H9 (cell line): ENCODE data around the gene C19orf81. TPM values are rescaled to one million over a fixed set of nuclear protein-coding genes. Genes with fewer than 3 reads are reported as not detected.

Experiments
- DNase-seq: peaks from one replicate; pipeline ENCODE4 v3.0.0-alpha.2; 2017
- H2AFZ ChIP-seq: one replicate; pipeline ENCODE4 v1.6.1; 2013; ENCODE audit warnings: mild to moderate bottlenecking, low read length, control low read depth, moderate library complexity
- H2AK5ac ChIP-seq: 2 replicates; pipeline ENCODE4 v1.6.1; 2013; ENCODE audit warnings: low read length, control low read depth, mixed read lengths; ENCODE audit not compliant: insufficient read length
- H2BK120ac ChIP-seq: one replicate; pipeline ENCODE4 v1.6.1; 2013; ENCODE audit warnings: low read depth, mild to moderate bottlenecking, low read length, control low read depth, inconsistent platforms; ENCODE audit not compliant: poor library complexity, severe bottlenecking
- H2BK12ac ChIP-seq: 2 replicates; pipeline ENCODE4 v1.6.1; 2013; ENCODE audit warnings: low read length, control low read depth, mixed read lengths, low read depth; ENCODE audit not compliant: insufficient read length
- H2BK15ac ChIP-seq: 2 replicates; pipeline ENCODE4 v1.6.1; 2013; ENCODE audit warnings: low read depth, low read length, control low read depth
- H2BK20ac ChIP-seq: one replicate; pipeline ENCODE4 v1.6.1; 2013; ENCODE audit warnings: low read depth, mild to moderate bottlenecking, low read length, control low read depth, inconsistent platforms; ENCODE audit not compliant: poor library complexity, severe bottlenecking
- H2BK5ac ChIP-seq: 2 replicates; pipeline ENCODE4 v1.6.1; 2013; ENCODE audit warnings: low read length, control low read depth, mixed read lengths; ENCODE audit not compliant: insufficient read length
- H3K14ac ChIP-seq: 2 replicates; pipeline ENCODE4 v1.6.1; 2013; ENCODE audit warnings: low read length, control low read depth; ENCODE audit not compliant: insufficient read depth
- H3K18ac ChIP-seq: 2 replicates; pipeline ENCODE4 v1.6.1; 2013; ENCODE audit warnings: low read depth, mild to moderate bottlenecking, mixed read lengths, low read length, control low read depth; ENCODE audit not compliant: insufficient read length
- H3K23ac ChIP-seq: 2 replicates; pipeline ENCODE4 v1.6.1; 2013; ENCODE audit warnings: low read length, control low read depth, mixed read lengths, low read depth; ENCODE audit not compliant: insufficient read length
- H3K23me2 ChIP-seq: 2 replicates; pipeline ENCODE4 v1.6.1; 2013; ENCODE audit warnings: low read depth, mild to moderate bottlenecking, mixed read lengths, low read length, control low read depth; ENCODE audit not compliant: insufficient read length, poor library complexity, severe bottlenecking
- H3K27ac ChIP-seq: 2 replicates; pipeline ENCODE4 v1.5.1; 2013; ENCODE audit warnings: low read length, control low read depth, mixed read lengths, low read depth; ENCODE audit not compliant: insufficient read length
- H3K27me3 ChIP-seq: 2 replicates; pipeline ENCODE4 v1.6.1; 2013; ENCODE audit warnings: low read length, control low read depth, inconsistent platforms; ENCODE audit not compliant: insufficient read depth
- H3K4ac ChIP-seq: 2 replicates; pipeline ENCODE4 v1.6.1; 2013; ENCODE audit warnings: low read depth, mild to moderate bottlenecking, control low read depth, inconsistent platforms, low read length, moderate library complexity
- H3K4me1 ChIP-seq: 2 replicates; pipeline ENCODE4 v1.6.1; 2013; ENCODE audit warnings: low read length, control low read depth, inconsistent platforms; ENCODE audit not compliant: insufficient read depth
- H3K4me2 ChIP-seq: 2 replicates; pipeline ENCODE4 v1.6.1; 2013; ENCODE audit warnings: low read length, control low read depth, mixed read lengths; ENCODE audit not compliant: insufficient read length, insufficient read depth
- H3K56ac ChIP-seq: 2 replicates; pipeline ENCODE4 v1.6.1; 2013; ENCODE audit warnings: low read depth, mild to moderate bottlenecking, mixed read lengths, low read length, control low read depth; ENCODE audit not compliant: insufficient read length
- H3K79me1 ChIP-seq: 2 replicates; pipeline ENCODE4 v1.6.1; 2013; ENCODE audit warnings: low read depth, mild to moderate bottlenecking, moderate library complexity, low read length, control low read depth, inconsistent platforms; ENCODE audit not compliant: insufficient read depth, poor library complexity, severe bottlenecking
- H3K79me2 ChIP-seq: 2 replicates; pipeline ENCODE4 v1.6.1; 2013; ENCODE audit warnings: low read length, control low read depth, inconsistent platforms; ENCODE audit not compliant: insufficient read depth
- H3K9ac ChIP-seq: 2 replicates; pipeline ENCODE4 v1.6.1; 2013; ENCODE audit warnings: low read length, control low read depth, mixed read lengths; ENCODE audit not compliant: insufficient read length; ENCODE audit errors: extremely low read depth
- H3K9me3 ChIP-seq: one replicate; pipeline ENCODE4 v1.6.1; 2013; ENCODE audit warnings: low read depth, low read length, inconsistent platforms; ENCODE audit not compliant: control insufficient read depth
- H3T11ph ChIP-seq: one replicate; pipeline ENCODE4 v1.6.1; 2013; ENCODE audit warnings: mild to moderate bottlenecking, low read length, control low read depth, inconsistent platforms
- H4K20me1 ChIP-seq: one replicate; pipeline ENCODE4 v1.6.1; 2013; ENCODE audit not compliant: control insufficient read depth, insufficient read length, insufficient read depth
- H4K5ac ChIP-seq: 2 replicates; pipeline ENCODE4 v1.6.1; 2013; ENCODE audit warnings: low read depth, mild to moderate bottlenecking, mixed read lengths, low read length, control low read depth; ENCODE audit not compliant: insufficient read length
- H4K8ac ChIP-seq: replicated peaks from 2 replicates; pipeline ENCODE4 v1.6.1; 2013; ENCODE audit warnings: low read length, control low read depth, mixed read lengths, low read depth; ENCODE audit not compliant: insufficient read length
- H4K91ac ChIP-seq: 2 replicates; pipeline ENCODE4 v1.6.1; 2013; ENCODE audit warnings: low read depth, mild to moderate bottlenecking, moderate library complexity, mixed read lengths, low read length, control low read depth; ENCODE audit not compliant: insufficient read length
- H3K27ac Mint-ChIP-seq, 3 experiments: 2 replicates in 2 of 3; 3 replicates in 1 of 3; pipeline ENCODE4 v1.8.0; 2020 to 2021; ENCODE audit warnings: mixed read lengths in 3 of 3, mild to moderate bottlenecking in 1 of 3, moderate library complexity in 1 of 3
- H3K27me3 Mint-ChIP-seq: 2 replicates; pipeline ENCODE4 v1.8.0; 2021; ENCODE audit warnings: low read depth, mild to moderate bottlenecking, moderate library complexity, mixed read lengths
- H3K36me3 Mint-ChIP-seq, 3 experiments: 2 replicates in 2 of 3; 3 replicates in 1 of 3; pipeline ENCODE4 v1.8.0; 2020 to 2021; ENCODE audit warnings: low read depth in 3 of 3, mixed read lengths in 3 of 3; ENCODE audit not compliant: insufficient read depth in 1 of 3
- H3K4me1 Mint-ChIP-seq, 2 experiments: 2 replicates each; pipeline ENCODE4 v1.8.0; 2020; ENCODE audit warnings: mixed read lengths in 2 of 2
- H3K4me3 Mint-ChIP-seq, 2 experiments: 2 replicates in 1 of 2; 3 replicates in 1 of 2; pipeline ENCODE4 v1.8.0; 2020 to 2021; ENCODE audit warnings: mild to moderate bottlenecking in 2 of 2, mixed read lengths in 2 of 2, moderate library complexity in 1 of 2
- H3K9me3 Mint-ChIP-seq, 2 experiments: 2 replicates in 1 of 2; 3 replicates in 1 of 2; pipeline ENCODE4 v1.8.0; 2020; ENCODE audit warnings: mild to moderate bottlenecking in 2 of 2, mixed read lengths in 2 of 2, moderate library complexity in 1 of 2
- CTCF ChIP-seq: fragments of 200-600 bp; sonication (generic); conservative IDR thresholded peaks from 3 replicates; pipeline ENCODE4 v1.8.0; 2021; ENCODE audit warnings: antibody characterized with exemption, mild to moderate bottlenecking
- WGBS: extraction: QIAGEN DNeasy Blood & Tissue Kit; methylation state at CpG from one replicate; pipeline ENCODE4 v1.1.7; 2013; ENCODE audit warnings: missing lambda C conversion rate, low lambda C conversion rate, mixed read lengths; ENCODE audit not compliant: insufficient read length; ENCODE audit errors: extremely low coverage; 5-methylcytosine and 5-hydroxymethylcytosine counted together
- total RNA-seq: library from RNA; stranded (reverse); gene quantifications from 2 replicates; pipeline ENCODE4 v1.2.1, GENCODE V29; 2021

The C19orf81 gene
- total RNA-seq, 1 experiment from 2014 or later = 11.0 TPM

- no peaks in the 10 kb centered on the region for H3K79me2 ChIP-seq
- no peak overlapping the region for H2BK20ac ChIP-seq
- H3K23me2 ChIP-seq = peaks cover 9% of the 10 kb centered on the region
- H2AFZ ChIP-seq = no peak overlapping the region
- Mint-ChIP-seq H3K9me3 (peaks cover 0 to 3% of the 10 kb centered on the region in 2 experiments; a peak in 1 of 5 replicates), H3K27me3 (peaks cover 100% of the 10 kb centered on the region), H3K27ac (no peak overlapping the region), H3K4me3 (no peak overlapping the region), H3K36me3 (no peaks in the 10 kb centered on the region; a peak in 1 of 7 replicates), H3K4me1 (peaks cover 5 to 24% of the 10 kb centered on the region in 2 experiments)
- no peak overlapping the region for H3K18ac ChIP-seq
- H3K9ac ChIP-seq = no peak overlapping the region
- H3K23ac ChIP-seq = no peak overlapping the region
- TF ChIP-seq CTCF = no peak
- no peak overlapping the region for H3K27ac ChIP-seq
- H2BK12ac ChIP-seq = no peak overlapping the region
- H2AK5ac ChIP-seq = no peak overlapping the region
- H4K8ac ChIP-seq = no peak overlapping the region
- no peak overlapping the region for H3K4me2 ChIP-seq
- no peak overlapping the region for H2BK120ac ChIP-seq
- H4K91ac ChIP-seq = no peak overlapping the region
- H3K14ac ChIP-seq = no peak overlapping the region
- H3K4me1 ChIP-seq = peaks cover 3% of the 10 kb centered on the region; the same call in 1 of the 2 replicates
- no peak overlapping the region for H3T11ph ChIP-seq
- peaks cover 16% of the 10 kb centered on the region; the same call in 1 of the 2 replicates for H3K27me3 ChIP-seq
- no peak for DNase-seq
- H2BK15ac ChIP-seq = no peak overlapping the region
- no peaks in the 10 kb centered on the region for H3K9me3 ChIP-seq
- no peak overlapping the region for H4K5ac ChIP-seq
- no peak overlapping the region for H3K4ac ChIP-seq
- no peak overlapping the region for H2BK5ac ChIP-seq
- H3K56ac ChIP-seq = no peak overlapping the region
- H4K20me1 ChIP-seq = no peaks in the 10 kb centered on the region
- WGBS = no CpG with 5 or more reads among the region's 19 CpGs
- no peaks in the 10 kb centered on the region for H3K79me1 ChIP-seq
Observed at GRCh38 chr19:50688766-50689165, 39.5 kb downstream of the C19orf81 start.
